ENCODE data around the gene TSSK3. TPM values are rescaled to one million over a fixed set of nuclear protein-coding genes. Genes with fewer than 3 reads are reported as not detected.
"Not testable (repeated sequence)": the region's sequence is repeated elsewhere in the genome, so short reads cannot be mapped to it uniquely, and the experiment has no call there.

Gene TSSK3
- total RNA-seq, 2 experiments from 2014 or later, result 0.21 TPM; not detected in 1

DNA sequence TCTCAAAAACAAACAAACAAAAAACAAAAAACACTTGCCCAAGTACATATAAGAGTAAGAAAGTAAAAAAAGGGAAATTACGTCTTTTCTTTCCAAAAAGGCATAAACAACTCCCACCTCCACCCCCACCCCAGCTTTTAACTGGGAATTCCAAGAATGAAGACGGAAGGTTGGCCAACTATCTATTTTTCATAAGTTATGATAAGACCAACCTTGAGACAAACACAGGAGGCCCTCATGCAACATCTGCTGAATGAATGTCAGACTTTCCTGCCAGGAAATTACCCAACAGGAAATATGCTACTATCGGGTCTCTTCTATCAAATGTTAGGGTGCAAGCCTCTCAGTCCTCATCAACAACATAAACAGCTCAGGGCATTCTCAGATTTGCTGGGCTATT lies 30.0 kb downstream of the TSSK3 start:
- POLR2A ChIA-PET, result no interaction called here
- CTCF ChIA-PET, result interaction anchor here (0.8 to 0.9 kb wide), 2 partner anchors 8 to 176 kb away, joined by 3 to 4 read pairs; no protein-coding TSS in a partner anchor
- no peaks in the 10 kb centered on the region for H3K9me3 Mint-ChIP-seq (ENCODE audit: insufficient read depth)
- peaks cover 2% of the 10 kb centered on the region for H3K36me3 Mint-ChIP-seq (ENCODE audit: low read depth)
- H3K4me1 Mint-ChIP-seq (ENCODE audit: low read depth), result peaks cover 25% of the 10 kb centered on the region
- DNase-seq (no peak), ATAC-seq (no peak)
- H3K27me3 Mint-ChIP-seq (ENCODE audit: low read depth), result peaks cover 3% of the 10 kb centered on the region
- no peak overlapping the region for H3K4me3 Mint-ChIP-seq
- no peak overlapping the region for H3K27ac Mint-ChIP-seq

GRCh38 chr1:32393136-32393535 lies 30.8 kb downstream of the TSSK3 start:
- Mint-ChIP-seq H3K36me3 (ENCODE audit: low read depth) (peaks cover 2% of the 10 kb centered on the region), H3K27me3 (ENCODE audit: low read depth) (peaks cover 4% of the 10 kb centered on the region), H3K4me1 (ENCODE audit: low read depth) (peaks cover 25% of the 10 kb centered on the region), H3K27ac (peak overlapping the region; percentile 93), H3K4me3 (peak overlapping the region; percentile 91), H3K9me3 (ENCODE audit: insufficient read depth) (no peaks in the 10 kb centered on the region)
- ATAC-seq (no peak), DNase-seq (no peak)
- POLR2A ChIA-PET, result interaction anchor here (1.9 kb wide), 1 partner anchor 41 kb away, joined by 7 read pairs; no protein-coding TSS in a partner anchor
- CTCF ChIA-PET, result interaction anchor here (2.0 to 2.5 kb wide), 3 partner anchors 42 to 285 kb away, joined by 5 to 7 read pairs (median 7); partner anchors contain the start of genes KPNA6 and MARCKSL1

GRCh38 chr1:32393832-32394140 lies 31.4 kb downstream of the TSSK3 start:
- CTCF ChIA-PET, result interaction anchor here (1.3 to 2.5 kb wide), 7 partner anchors 8 to 285 kb away, joined by 3 to 13 read pairs (median 7); partner anchors contain the start of genes KPNA6 and MARCKSL1

GRCh38 chr1:32394141-32394889 lies 32.0 kb downstream of the TSSK3 start, which contains the start of gene BSDC1:
BSDC1 (minus strand) TSS chr1:32394441; CDS start chr1:32394414, 27 bp downstream.
- Mint-ChIP-seq H3K27me3 (ENCODE audit: low read depth) (peaks cover 4% of the 10 kb centered on the region), H3K9me3 (ENCODE audit: insufficient read depth) (no peaks in the 10 kb centered on the region), H3K27ac (peak within 1 kb of the TSS; percentile 93), H3K36me3 (ENCODE audit: low read depth) (peaks cover 2% of the 10 kb centered on the region), H3K4me1 (ENCODE audit: low read depth) (peaks cover 25% of the 10 kb centered on the region), H3K4me3 (peak within 1 kb of the TSS; percentile 91)
- CTCF ChIA-PET, result interaction anchor here (0.9 to 2.5 kb wide), 8 partner anchors 8 to 286 kb away, joined by 3 to 13 read pairs (median 6); partner anchors contain the start of genes KPNA6, MARCKSL1 and TXLNA
- peak; percentile 99 for ATAC-seq
- POLR2A ChIA-PET, result interaction anchor here (0.6 to 2.0 kb wide), 15 partner anchors 10 to 321 kb away, joined by 3 to 15 read pairs (median 4); partner anchors contain the start of genes CCDC28B, IQCC, KPNA6 and MARCKSL1
- peak; percentile 99 for DNase-seq

More at GRCh38 chr1:32393832-32394140, 31.4 kb downstream of the TSSK3 start:
- Mint-ChIP-seq H3K36me3 (ENCODE audit: low read depth) (peaks cover 2% of the 10 kb centered on the region), H3K4me1 (ENCODE audit: low read depth) (peaks cover 25% of the 10 kb centered on the region), H3K27me3 (ENCODE audit: low read depth) (peaks cover 4% of the 10 kb centered on the region), H3K27ac (peak overlapping the region; percentile 93), H3K9me3 (ENCODE audit: insufficient read depth) (no peaks in the 10 kb centered on the region), H3K4me3 (peak overlapping the region; percentile 91)
- POLR2A ChIA-PET, result interaction anchor here (0.9 to 2.0 kb wide), 10 partner anchors 10 to 286 kb away, joined by 4 to 15 read pairs (median 5); partner anchors contain the start of genes IQCC, KPNA6, MARCKSL1 and TXLNA
- DNase-seq (peak; percentile 56), ATAC-seq (peak; percentile 32)

DNA sequence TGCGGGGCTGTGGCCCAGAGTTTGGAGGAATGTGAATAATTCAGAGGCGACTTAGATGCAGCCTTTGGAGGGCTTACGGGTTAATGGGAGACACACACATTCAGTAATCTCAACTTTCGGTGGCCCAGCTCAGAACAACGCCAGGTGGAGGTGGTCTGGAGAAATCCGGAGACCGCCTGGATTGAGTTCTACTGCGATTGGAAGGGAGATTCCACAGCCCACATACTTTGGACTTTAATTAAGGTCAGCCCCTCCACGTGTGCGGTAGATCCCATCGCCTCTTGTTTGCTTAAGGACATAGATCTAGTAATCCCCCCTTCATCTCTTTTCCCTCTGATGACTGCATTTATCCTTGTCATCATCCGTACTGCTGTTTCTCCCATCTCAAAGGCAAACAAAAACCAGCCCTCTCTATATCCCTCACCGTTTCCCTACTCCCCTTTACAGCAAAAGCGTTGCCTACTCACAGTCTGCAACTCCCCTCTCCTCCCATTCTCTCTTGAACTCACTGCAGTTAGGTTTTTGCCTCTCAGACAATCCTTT lies 32.6 kb downstream of the TSSK3 start:
- DNase-seq (no peak), ATAC-seq (no peak)
- Mint-ChIP-seq H3K4me3 (peak overlapping the region; percentile 91), H3K36me3 (ENCODE audit: low read depth) (peaks cover 2% of the 10 kb centered on the region), H3K4me1 (ENCODE audit: low read depth) (peaks cover 25% of the 10 kb centered on the region), H3K9me3 (ENCODE audit: insufficient read depth) (no peaks in the 10 kb centered on the region), H3K27ac (peak overlapping the region; percentile 93), H3K27me3 (ENCODE audit: low read depth) (peaks cover 4% of the 10 kb centered on the region)
- ChIA-PET POLR2A (interaction anchor here (0.6 to 2.0 kb wide), 13 partner anchors 11 to 322 kb away, joined by 3 to 15 read pairs (median 5); partner anchors contain the start of genes CCDC28B, IQCC, KPNA6 and MARCKSL1), CTCF (interaction anchor here (0.9 to 2.5 kb wide), 8 partner anchors 9 to 287 kb away, joined by 3 to 13 read pairs (median 6); partner anchors contain the start of genes KPNA6, MARCKSL1 and TXLNA)

DNA sequence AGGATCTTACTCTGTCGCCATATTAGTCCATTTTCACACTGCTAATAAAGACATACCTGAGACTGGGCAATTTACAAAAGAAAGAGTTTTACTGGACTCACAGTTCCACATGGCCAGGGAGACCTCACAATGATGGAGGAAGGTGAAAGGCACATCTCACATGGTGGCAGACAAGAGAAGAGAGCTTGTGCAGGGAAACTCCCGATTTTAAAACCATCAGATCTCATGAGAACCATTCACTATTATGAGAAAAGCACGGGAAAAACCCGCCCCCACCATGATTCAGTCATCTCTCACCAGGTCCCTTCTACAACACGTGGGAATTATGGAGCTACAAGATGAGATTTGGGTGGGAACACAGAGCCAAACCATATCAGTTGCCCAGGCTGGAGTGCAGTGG lies 34.2 kb downstream of the TSSK3 start:
- not testable (repeated sequence) for H3K4me3 Mint-ChIP-seq, DNase-seq

GRCh38 chr1:32398401-32398800 lies 36.1 kb downstream of the TSSK3 start:
- ChIA-PET CTCF (interaction anchor here (1.1 to 4.1 kb wide), 2 partner anchors 16 to 183 kb away, joined by 3 to 40 read pairs; no protein-coding TSS in a partner anchor), POLR2A (interaction anchor here (0.5 kb wide), 2 partner anchors 101 to 383 kb away, joined by 3 to 5 read pairs; no protein-coding TSS in a partner anchor)
- H3K9me3 Mint-ChIP-seq (ENCODE audit: insufficient read depth), result no peaks in the 10 kb centered on the region
- H3K4me1 Mint-ChIP-seq (ENCODE audit: low read depth), result peaks cover 15% of the 10 kb centered on the region
- ATAC-seq, result no peak
- DNase-seq, result no peak
- peaks cover 4% of the 10 kb centered on the region for H3K27me3 Mint-ChIP-seq (ENCODE audit: low read depth)
- H3K4me3 Mint-ChIP-seq, result no peak overlapping the region
- no peak overlapping the region for H3K27ac Mint-ChIP-seq
- peaks cover 2% of the 10 kb centered on the region for H3K36me3 Mint-ChIP-seq (ENCODE audit: low read depth)

More for the DNA sequence above, 34.2 kb downstream of the TSSK3 start:
- ATAC-seq; H3K27me3 Mint-ChIP-seq (ENCODE audit: low read depth); H3K36me3 Mint-ChIP-seq (ENCODE audit: low read depth); H3K27ac Mint-ChIP-seq; H3K9me3 Mint-ChIP-seq (ENCODE audit: insufficient read depth); CTCF ChIA-PET: not testable (repeated sequence)
- POLR2A ChIA-PET, result interaction anchor here (0.5 kb wide), 1 partner anchor 146 kb away, joined by 3 read pairs; no protein-coding TSS in a partner anchor
- H3K4me1 Mint-ChIP-seq (ENCODE audit: low read depth), result peaks cover 27% of the 10 kb centered on the region

DNA sequence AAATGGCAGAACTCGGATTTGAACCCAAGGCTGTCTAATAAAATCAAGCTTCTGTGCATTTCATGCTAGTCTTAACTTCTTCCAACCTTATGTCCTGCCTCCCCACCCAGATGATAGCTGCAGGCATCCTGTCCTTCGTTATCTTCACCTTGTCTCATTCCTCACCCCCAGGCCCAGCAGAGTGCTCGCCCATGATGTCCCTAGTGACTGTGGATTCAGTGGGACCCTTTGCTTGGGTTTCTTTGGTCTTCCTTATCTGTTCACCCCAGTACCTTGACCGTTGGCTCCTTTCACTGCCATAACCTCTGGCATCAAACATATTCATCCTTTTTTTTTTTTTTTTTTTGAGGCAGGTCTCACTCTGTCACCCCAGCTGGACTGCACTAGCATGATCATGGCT lies 37.5 kb downstream of the TSSK3 start:
- Mint-ChIP-seq H3K36me3 (ENCODE audit: low read depth) (no peaks in the 10 kb centered on the region), H3K27ac (no peak overlapping the region), H3K9me3 (ENCODE audit: insufficient read depth) (no peaks in the 10 kb centered on the region), H3K4me3 (no peak overlapping the region), H3K4me1 (ENCODE audit: low read depth) (peaks cover 5% of the 10 kb centered on the region), H3K27me3 (ENCODE audit: low read depth) (peaks cover 4% of the 10 kb centered on the region)
- DNase-seq, result no peak
- CTCF ChIA-PET, result interaction anchor here (0.6 to 4.1 kb wide), 8 partner anchors 12 to 472 kb away, joined by 3 to 40 read pairs (median 6); no protein-coding TSS in a partner anchor
- no peak for ATAC-seq
- POLR2A ChIA-PET, result no interaction called here

GRCh38 chr1:32400876-32401631 lies 38.7 kb downstream of the TSSK3 start:
- H3K4me1 Mint-ChIP-seq (ENCODE audit: low read depth), result peaks cover 1% of the 10 kb centered on the region
- H3K4me3 Mint-ChIP-seq, result no peak overlapping the region
- no peak overlapping the region for H3K27ac Mint-ChIP-seq
- no peaks in the 10 kb centered on the region for H3K36me3 Mint-ChIP-seq (ENCODE audit: low read depth)
- peak; percentile 63 for DNase-seq
- peak; percentile 90 for ATAC-seq
- ChIA-PET CTCF (interaction anchor here (0.6 to 4.1 kb wide), 25 partner anchors 9 to 470 kb away, joined by 3 to 40 read pairs (median 4); partner anchors contain the start of genes MARCKSL1 and ZBTB8B), POLR2A (interaction anchor here (0.6 kb wide), 1 partner anchor 644 kb away, joined by 4 read pairs; no protein-coding TSS in a partner anchor)
- H3K27me3 Mint-ChIP-seq (ENCODE audit: low read depth), result peaks cover 4% of the 10 kb centered on the region
- H3K9me3 Mint-ChIP-seq (ENCODE audit: insufficient read depth), result no peaks in the 10 kb centered on the region

GRCh38 chr1:32404946-32405345 lies 42.6 kb downstream of the TSSK3 start:
- CTCF ChIA-PET, result interaction anchor here (0.7 to 2.0 kb wide), 2 partner anchors 8 to 190 kb away, joined by 3 to 8 read pairs; no protein-coding TSS in a partner anchor
- no peaks in the 10 kb centered on the region for H3K36me3 Mint-ChIP-seq (ENCODE audit: low read depth)
- POLR2A ChIA-PET, result interaction anchor here (1.2 kb wide), 1 partner anchor 69 kb away, joined by 3 read pairs; no protein-coding TSS in a partner anchor
- H3K9me3 Mint-ChIP-seq (ENCODE audit: insufficient read depth), result no peaks in the 10 kb centered on the region
- H3K27ac Mint-ChIP-seq, result no peak overlapping the region
- no peak for DNase-seq
- H3K27me3 Mint-ChIP-seq (ENCODE audit: low read depth), result peaks cover 6% of the 10 kb centered on the region
- no peak for ATAC-seq
- H3K4me3 Mint-ChIP-seq, result no peak overlapping the region
- peaks cover 5% of the 10 kb centered on the region for H3K4me1 Mint-ChIP-seq (ENCODE audit: low read depth)
